ENCODE results near the gene CNN2. TPM values are rescaled to one million over a fixed set of nuclear protein-coding genes. Genes with fewer than 3 reads are reported as not detected.
A peak's percentile ranks its signal among the peaks of the same experiment; 100 is the strongest.

The CNN2 gene
- total RNA-seq, 1 donor from 2014 or later: 117 TPM

DNA sequence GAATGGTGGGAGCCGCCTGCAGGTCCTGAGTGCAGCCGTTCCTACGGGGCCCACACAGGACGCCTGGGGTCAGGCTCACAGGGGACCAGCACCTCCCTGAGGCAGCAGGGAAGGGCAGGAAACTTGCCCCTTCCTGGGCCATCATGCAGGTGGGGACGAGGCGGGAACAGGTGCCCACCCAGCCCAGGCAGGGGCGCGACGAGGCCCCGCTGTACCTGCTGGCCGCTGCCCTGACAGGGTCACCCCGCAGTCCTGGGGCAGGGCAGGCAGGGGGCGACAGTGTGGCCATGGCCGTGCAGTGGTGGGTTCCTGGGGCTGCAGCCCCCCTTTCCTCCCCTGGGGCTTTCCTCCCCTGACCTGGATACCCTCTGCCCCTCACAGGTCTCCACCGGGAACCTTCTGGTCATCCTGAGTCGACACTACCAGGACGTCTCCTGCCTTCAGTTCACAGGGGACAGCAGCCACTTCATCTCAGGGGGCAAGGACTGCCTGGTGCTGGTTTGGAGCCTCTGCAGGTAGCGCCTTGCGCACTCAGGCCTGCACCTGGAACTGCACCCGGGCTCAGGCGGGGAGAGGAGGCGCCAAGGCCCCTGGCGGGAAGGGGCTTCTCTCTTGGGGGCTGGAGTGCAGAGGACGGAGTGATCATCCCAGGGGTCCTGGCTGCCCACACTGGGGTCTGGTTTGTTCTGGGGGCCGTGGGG is 36.9 kb upstream of the CNN2 start:
- Mint-ChIP-seq H3K27me3 (ENCODE audit: unreplicated experiment) (peaks cover 7% of the 10 kb centered on the region), H3K27ac (ENCODE audit: unreplicated experiment) (no peak overlapping the region), H3K36me3 (ENCODE audit: unreplicated experiment) (no peaks in the 10 kb centered on the region)

DNA sequence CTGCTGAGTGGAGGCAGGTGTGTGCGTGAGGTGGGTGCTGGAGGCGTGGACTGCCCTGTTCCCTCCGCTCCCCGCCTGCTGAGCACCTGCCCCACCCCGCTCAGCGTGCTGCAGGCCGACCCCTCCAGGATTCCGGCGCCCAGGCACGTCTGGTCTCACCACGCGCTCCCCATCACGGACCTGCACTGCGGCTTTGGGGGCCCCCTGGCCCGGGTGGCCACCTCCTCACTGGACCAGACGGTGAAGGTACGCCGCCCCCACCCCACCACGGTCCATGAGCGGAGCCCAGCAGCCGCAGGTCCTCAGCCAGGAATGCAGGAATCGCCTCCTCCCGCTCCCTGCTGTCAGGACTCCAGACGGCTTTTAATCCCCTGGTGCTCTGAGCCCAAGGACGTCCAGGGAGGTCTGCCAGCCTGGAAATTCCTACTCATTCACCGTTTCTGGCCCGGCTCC is 36.3 kb upstream of the CNN2 start:
- TF ChIP-seq, protein P1, sequence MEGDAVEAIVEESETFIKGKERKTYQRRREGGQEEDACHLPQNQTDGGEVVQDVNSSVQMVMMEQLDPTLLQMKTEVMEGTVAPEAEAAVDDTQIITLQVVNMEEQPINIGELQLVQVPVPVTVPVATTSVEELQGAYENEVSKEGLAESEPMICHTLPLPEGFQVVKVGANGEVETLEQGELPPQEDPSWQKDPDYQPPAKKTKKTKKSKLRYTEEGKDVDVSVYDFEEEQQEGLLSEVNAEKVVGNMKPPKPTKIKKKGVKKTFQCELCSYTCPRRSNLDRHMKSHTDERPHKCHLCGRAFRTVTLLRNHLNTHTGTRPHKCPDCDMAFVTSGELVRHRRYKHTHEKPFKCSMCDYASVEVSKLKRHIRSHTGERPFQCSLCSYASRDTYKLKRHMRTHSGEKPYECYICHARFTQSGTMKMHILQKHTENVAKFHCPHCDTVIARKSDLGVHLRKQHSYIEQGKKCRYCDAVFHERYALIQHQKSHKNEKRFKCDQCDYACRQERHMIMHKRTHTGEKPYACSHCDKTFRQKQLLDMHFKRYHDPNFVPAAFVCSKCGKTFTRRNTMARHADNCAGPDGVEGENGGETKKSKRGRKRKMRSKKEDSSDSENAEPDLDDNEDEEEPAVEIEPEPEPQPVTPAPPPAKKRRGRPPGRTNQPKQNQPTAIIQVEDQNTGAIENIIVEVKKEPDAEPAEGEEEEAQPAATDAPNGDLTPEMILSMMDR (IDR thresholded peaks at IDR 0.05; ENCODE audit: partially characterized antibody, unreplicated experiment): no peak
- peaks cover 5% of the 10 kb centered on the region for H3K27me3 Mint-ChIP-seq (ENCODE audit: unreplicated experiment)
- no peak overlapping the region for H3K27ac Mint-ChIP-seq (ENCODE audit: unreplicated experiment)
- H3K36me3 Mint-ChIP-seq (ENCODE audit: unreplicated experiment): no peaks in the 10 kb centered on the region
- H3K4me3 Mint-ChIP-seq (ENCODE audit: unreplicated experiment): no peak overlapping the region
- no peak for DNase-seq
- H3K9me3 Mint-ChIP-seq (ENCODE audit: unreplicated experiment): peaks cover 2% of the 10 kb centered on the region
- H3K4me1 Mint-ChIP-seq (ENCODE audit: low read depth, unreplicated experiment): no peaks in the 10 kb centered on the region

More for the DNA sequence above, 36.9 kb upstream of the CNN2 start:
- H3K4me3 Mint-ChIP-seq (ENCODE audit: unreplicated experiment): no peak overlapping the region
- TF ChIP-seq, protein P1 (IDR thresholded peaks at IDR 0.05; ENCODE audit: partially characterized antibody, unreplicated experiment): peak; percentile 42
- no peak for DNase-seq
- peaks cover 4% of the 10 kb centered on the region for H3K4me1 Mint-ChIP-seq (ENCODE audit: low read depth, unreplicated experiment)
- H3K9me3 Mint-ChIP-seq (ENCODE audit: unreplicated experiment): peaks cover 2% of the 10 kb centered on the region

- no peak for DNase-seq
- no peak overlapping the region for H3K4me3 Mint-ChIP-seq (ENCODE audit: unreplicated experiment)
- H3K9me3 Mint-ChIP-seq (ENCODE audit: unreplicated experiment): peaks cover 2% of the 10 kb centered on the region
- H3K27ac Mint-ChIP-seq (ENCODE audit: unreplicated experiment): no peak overlapping the region
- TF ChIP-seq, protein P1 (IDR thresholded peaks at IDR 0.05; ENCODE audit: partially characterized antibody, unreplicated experiment): no peak
- H3K4me1 Mint-ChIP-seq (ENCODE audit: low read depth, unreplicated experiment): no peaks in the 10 kb centered on the region
- peaks cover 4% of the 10 kb centered on the region for H3K27me3 Mint-ChIP-seq (ENCODE audit: unreplicated experiment)
- no peaks in the 10 kb centered on the region for H3K36me3 Mint-ChIP-seq (ENCODE audit: unreplicated experiment)
Measured at GRCh38 chr19:990746-991145, 35.7 kb upstream of the CNN2 start.

DNA sequence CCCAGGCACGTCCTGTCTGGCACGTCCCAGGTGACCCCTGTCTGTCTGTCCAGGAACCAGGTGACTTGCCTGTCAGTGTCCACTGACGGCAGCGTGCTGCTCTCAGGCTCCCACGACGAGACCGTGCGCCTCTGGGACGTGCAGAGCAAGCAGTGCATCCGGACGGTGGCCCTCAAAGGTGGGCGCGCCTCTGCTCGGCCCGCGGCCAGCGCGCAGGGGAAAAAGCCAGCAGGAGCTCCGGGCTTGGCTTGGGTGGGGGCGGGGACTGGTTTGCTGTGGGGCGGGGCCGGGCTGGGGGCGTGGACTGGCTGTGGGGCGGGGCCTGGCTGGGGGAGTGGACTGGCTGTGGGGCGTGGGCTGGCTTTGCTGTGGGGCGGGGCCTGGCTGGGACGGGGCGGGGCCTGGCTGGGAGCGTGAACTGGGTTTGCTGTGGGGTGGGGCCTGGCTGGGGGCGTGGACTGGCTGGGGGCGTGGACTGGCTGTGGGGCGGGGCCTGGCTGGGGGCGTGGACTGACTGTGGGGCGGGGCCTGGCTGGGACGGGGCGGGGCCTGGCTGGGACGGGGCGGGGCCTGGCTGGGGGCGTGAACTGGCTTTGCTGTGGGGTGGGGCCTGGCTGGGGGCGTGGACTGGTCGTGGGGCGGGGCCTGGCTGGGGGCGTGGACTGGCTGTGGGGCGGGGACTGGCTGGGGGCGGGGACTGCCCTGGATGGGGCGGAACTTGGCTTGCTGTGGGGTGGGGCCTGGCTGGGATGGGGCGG is 35.1 kb upstream of the CNN2 start:
- Mint-ChIP-seq H3K4me3 (ENCODE audit: unreplicated experiment) (no peak overlapping the region), H3K36me3 (ENCODE audit: unreplicated experiment) (no peaks in the 10 kb centered on the region), H3K9me3 (ENCODE audit: unreplicated experiment) (peaks cover 2% of the 10 kb centered on the region), H3K27ac (ENCODE audit: unreplicated experiment) (no peak overlapping the region), H3K27me3 (ENCODE audit: unreplicated experiment) (peaks cover 4% of the 10 kb centered on the region), H3K4me1 (ENCODE audit: low read depth, unreplicated experiment) (no peaks in the 10 kb centered on the region)
- TF ChIP-seq, protein P1 (IDR thresholded peaks at IDR 0.05; ENCODE audit: partially characterized antibody, unreplicated experiment): no peak
- peak; percentile 66 for DNase-seq
